ENCODE measurements around the gene PDZRN3. TPM values are rescaled to one million over a fixed set of nuclear protein-coding genes. Genes with fewer than 3 reads are reported as not detected.
A peak's percentile ranks its signal among the peaks of the same experiment; 100 is the strongest.

Gene PDZRN3
- polyA plus RNA-seq, 1 of the 3 experiments (the other 2 are of a cell fraction): 10.3 TPM

GRCh38 chr3:73351423-73352071, 273.2 kb downstream of the PDZRN3 start:
- DNase-seq: peak; percentile 60
- Histone ChIP-seq H3K9me3 (no peaks in the 10 kb centered on the region), H3K36me3 (replicated peaks in 1 of 2; ENCODE audit: control insufficient read depth in 1 of 2, insufficient read depth in 2 of 2, low read length in 1 of 2) (no peaks in the 10 kb centered on the region), H3K9ac (no peak overlapping the region), H4K20me1 (ENCODE audit: insufficient read depth) (no peaks in the 10 kb centered on the region), H2AFZ (ENCODE audit: low read depth) (no peak overlapping the region), H3K27ac (ENCODE audit: low read depth in 2 of 2, low read length in 1 of 2) (peak overlapping the region in 1 of 2 experiments; percentile 85; a peak in 2 of 4 replicates), H3K4me2 (no peak overlapping the region), H3K27me3 (ENCODE audit: insufficient read depth) (peaks cover 4% of the 10 kb centered on the region; the same call in 1 of the 2 replicates), H3K4me3 (ENCODE audit: low read depth in 2 of 2, low read length in 1 of 2) (no peak overlapping the region), H3K4me1 (ENCODE audit: control insufficient read depth in 1 of 2, insufficient read depth in 2 of 2, low read depth in 1 of 2, low read length in 1 of 2) (peaks cover 0 to 42% of the 10 kb centered on the region in 2 experiments; a peak in 2 of 4 replicates), H3F3A (replicated peaks; ENCODE audit: insufficient read depth) (no peaks in the 10 kb centered on the region), H3K9me2 (no peaks in the 10 kb centered on the region), H3K79me2 (ENCODE audit: insufficient read depth) (no peaks in the 10 kb centered on the region)
- ChIA-PET CTCF (interaction anchor here (0.9 to 1.0 kb wide), 3 partner anchors 81 to 159 kb away, joined by 3 to 4 read pairs (median 3); no protein-coding TSS in a partner anchor), POLR2A (interaction anchor here (0.6 kb wide), 1 partner anchor 375 kb away, joined by 3 read pairs; no protein-coding TSS in a partner anchor)
- WGBS (ENCODE audit: low lambda C conversion rate): 11% methylated on average over 9 of the region's 9 CpGs
- TF ChIP-seq GATA2 (CRISPR knock-in tag; IDR thresholded peaks at IDR 0.05): peak; percentile 82
- TF ChIP-seq MXI1 (IDR thresholded peaks at IDR 0.05; ENCODE audit: low read depth, low read length): 0 out of 2 replicates have a peak, but pooled peaks have one; percentile 21
- TF ChIP-seq NFIC (IDR thresholded peaks at IDR 0.05; ENCODE audit: borderline replicate concordance): no peak
- TF ChIP-seq EP300 (IDR thresholded peaks at IDR 0.05; ENCODE audit: borderline replicate concordance in 1 of 2, low read depth in 1 of 2, low read length in 1 of 2): peak in 1 of 2 experiments; percentile 77; a peak in 2 of 4 replicates
- TF ChIP-seq MEF2A (IDR thresholded peaks at IDR 0.05; ENCODE audit: borderline replicate concordance, low read depth): no peak
- peak; percentile 14 for TF ChIP-seq CHD2 (IDR thresholded peaks at IDR 0.05; ENCODE audit: low read length, partially characterized antibody)
- TF ChIP-seq RCOR1 (IDR thresholded peaks at IDR 0.05; ENCODE audit: low read length): peak; percentile 76; the same call in 1 of the 2 replicates
- TF ChIP-seq, protein P1, sequence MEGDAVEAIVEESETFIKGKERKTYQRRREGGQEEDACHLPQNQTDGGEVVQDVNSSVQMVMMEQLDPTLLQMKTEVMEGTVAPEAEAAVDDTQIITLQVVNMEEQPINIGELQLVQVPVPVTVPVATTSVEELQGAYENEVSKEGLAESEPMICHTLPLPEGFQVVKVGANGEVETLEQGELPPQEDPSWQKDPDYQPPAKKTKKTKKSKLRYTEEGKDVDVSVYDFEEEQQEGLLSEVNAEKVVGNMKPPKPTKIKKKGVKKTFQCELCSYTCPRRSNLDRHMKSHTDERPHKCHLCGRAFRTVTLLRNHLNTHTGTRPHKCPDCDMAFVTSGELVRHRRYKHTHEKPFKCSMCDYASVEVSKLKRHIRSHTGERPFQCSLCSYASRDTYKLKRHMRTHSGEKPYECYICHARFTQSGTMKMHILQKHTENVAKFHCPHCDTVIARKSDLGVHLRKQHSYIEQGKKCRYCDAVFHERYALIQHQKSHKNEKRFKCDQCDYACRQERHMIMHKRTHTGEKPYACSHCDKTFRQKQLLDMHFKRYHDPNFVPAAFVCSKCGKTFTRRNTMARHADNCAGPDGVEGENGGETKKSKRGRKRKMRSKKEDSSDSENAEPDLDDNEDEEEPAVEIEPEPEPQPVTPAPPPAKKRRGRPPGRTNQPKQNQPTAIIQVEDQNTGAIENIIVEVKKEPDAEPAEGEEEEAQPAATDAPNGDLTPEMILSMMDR (IDR thresholded peaks at IDR 0.05): no peak
- TF ChIP-seq NRF1 (IDR thresholded peaks at IDR 0.05; ENCODE audit: low read depth, low read length): no peak
- no peak for TF ChIP-seq USF2 (IDR thresholded peaks at IDR 0.05; ENCODE audit: borderline replicate concordance, low read depth, low read length)
- no peak for TF ChIP-seq JUND (IDR thresholded peaks at IDR 0.05)
- TF ChIP-seq SIN3A (IDR thresholded peaks at IDR 0.05; ENCODE audit: borderline replicate concordance, low read depth, low read length): no peak
- no peak for TF ChIP-seq TEAD4 (IDR thresholded peaks at IDR 0.05; ENCODE audit: borderline replicate concordance, insufficient read depth)
- TF ChIP-seq, protein P2, sequence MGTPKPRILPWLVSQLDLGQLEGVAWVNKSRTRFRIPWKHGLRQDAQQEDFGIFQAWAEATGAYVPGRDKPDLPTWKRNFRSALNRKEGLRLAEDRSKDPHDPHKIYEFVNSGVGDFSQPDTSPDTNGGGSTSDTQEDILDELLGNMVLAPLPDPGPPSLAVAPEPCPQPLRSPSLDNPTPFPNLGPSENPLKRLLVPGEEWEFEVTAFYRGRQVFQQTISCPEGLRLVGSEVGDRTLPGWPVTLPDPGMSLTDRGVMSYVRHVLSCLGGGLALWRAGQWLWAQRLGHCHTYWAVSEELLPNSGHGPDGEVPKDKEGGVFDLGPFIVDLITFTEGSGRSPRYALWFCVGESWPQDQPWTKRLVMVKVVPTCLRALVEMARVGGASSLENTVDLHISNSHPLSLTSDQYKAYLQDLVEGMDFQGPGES (IDR thresholded peaks at IDR 0.05; ENCODE audit: low read depth, low read length): no peak

Data from SK-N-SH (cell line).